GOT3 (cell line): ENCODE measurements around the gene MTCL1.

ENCODE experiments used
- DNase-seq: peaks from one replicate; lab custom pipeline; 2025; ENCODE audit warnings: mixed read lengths; lab: John Stamatoyannopoulos, UW

MTCL1 gene

GRCh38 chr18:8833480-8833879 is 128.1 kb downstream of the MTCL1 start:
- DNase-seq, result no peak

- no peak for DNase-seq
These were observed 129.5 kb downstream of the MTCL1 start for GRCh38 chr18:8834881-8835280.

- DNase-seq, result no peak
These were observed 130.2 kb downstream of the MTCL1 start for GRCh38 chr18:8835521-8835953.

GRCh38 chr18:8839281-8839680 is 133.9 kb downstream of the MTCL1 start:
- DNase-seq, result no peak

GRCh38 chr18:8841781-8842485 is 136.6 kb downstream of the MTCL1 start:
- no peak for DNase-seq

- DNase-seq, result no peak
These were observed 137.2 kb downstream of the MTCL1 start for GRCh38 chr18:8842506-8842905.

- no peak for DNase-seq
These were observed 137.6 kb downstream of the MTCL1 start for GRCh38 chr18:8843005-8843404.

- DNase-seq, result no peak
These were observed 139.4 kb downstream of the MTCL1 start for GRCh38 chr18:8844721-8845148.

- no peak for DNase-seq
These were observed 140.2 kb downstream of the MTCL1 start for GRCh38 chr18:8845506-8845905.

- no peak for DNase-seq
These were observed 141.9 kb downstream of the MTCL1 start for GRCh38 chr18:8847066-8847755.

- DNase-seq, result no peak
These were observed 142.5 kb downstream of the MTCL1 start for GRCh38 chr18:8847900-8848299.

GRCh38 chr18:8848541-8848940 is 143.2 kb downstream of the MTCL1 start:
- DNase-seq, result no peak

GRCh38 chr18:8849696-8850095 is 144.3 kb downstream of the MTCL1 start:
- no peak for DNase-seq

- DNase-seq, result no peak
These were observed 146.3 kb downstream of the MTCL1 start for GRCh38 chr18:8851659-8852058.

GRCh38 chr18:8854550-8854949 is 149.2 kb downstream of the MTCL1 start:
- DNase-seq, result no peak

- no peak for DNase-seq
These were observed 149.6 kb downstream of the MTCL1 start for GRCh38 chr18:8854962-8855361.

- no peak for DNase-seq
These were observed 150.9 kb downstream of the MTCL1 start for GRCh38 chr18:8856212-8856611.

GRCh38 chr18:8856769-8857393 is 151.5 kb downstream of the MTCL1 start:
- no peak for DNase-seq

GRCh38 chr18:8857806-8858205 is 152.4 kb downstream of the MTCL1 start:
- DNase-seq, result no peak

- DNase-seq, result no peak
These were observed 153.6 kb downstream of the MTCL1 start for GRCh38 chr18:8858888-8859511.

- DNase-seq, result no peak
These were observed 155.7 kb downstream of the MTCL1 start for GRCh38 chr18:8860845-8861642.

GRCh38 chr18:8863427-8863826 is 158.1 kb downstream of the MTCL1 start:
- no peak for DNase-seq
